K562 (cell line): ENCODE measurements around the gene ZBTB47. TPM values are rescaled to one million over a fixed set of nuclear protein-coding genes. Genes with fewer than 3 reads are reported as not detected.

Experiments
- ATAC-seq: fragments of 200-7000 bp; cut with Tn5 transposase; 3 replicates; pipeline ENCODE4 v1.9.1; 2020; ENCODE audit warnings: moderate library complexity
- BruUV-seq: library from RNA; stranded (reverse); fragments of 400-500 nt; replicated peaks from 2 replicates; lab custom pipeline; 2021; lab: Mats Ljungman, UMichigan
- CTCF ChIA-PET: fragments of 300-600 bp; formaldehyde crosslinking; extraction: SDS; loops from one replicate; lab custom pipeline; 2021; ENCODE audit warnings: low intra/inter-chr PET ratio; lab: Yijun Ruan, JAX
- POLR2A ChIA-PET: fragments of 300-600, 350-650 bp; sonication (Branson Sonifier 250); formaldehyde crosslinking; extraction: SDS; loops from one replicate; lab custom pipeline; 2021; ENCODE audit warnings: antibody characterized with exemption, inconsistent platforms; lab: Yijun Ruan, JAX
- DNase-seq, 4 experiments: peaks; one replicate each; pipeline versions ENCODE4 v3.0.0 to v3.0.0-alpha.2; 2011 to 2018; ENCODE audit warnings: low spot score in 3 of 4, mixed read lengths in 3 of 4; ENCODE audit errors: extremely low read depth in 1 of 4
- FAIRE-seq: peaks from 2 replicates; lab custom pipeline; 2011; peaks lifted over from hg19 to GRCh38; lab: Jason Lieb, UNC
- H2AFZ ChIP-seq: 2 replicates; pipeline ENCODE4 v1.6.0; 2011; ENCODE audit warnings: low read depth, low read length, control low read depth, inconsistent platforms
- H3K27ac ChIP-seq: fragments of 200-600 bp; 3 replicates; pipeline ENCODE4 v1.8.0; 2011; ENCODE audit warnings: low read depth, mild to moderate bottlenecking, control low read depth, inconsistent platforms, low read length, moderate library complexity, mixed read lengths; ENCODE audit errors: extremely low read depth
- H3K27me3 ChIP-seq, 2 experiments: fragments of 300-600 bp in 1 of 2; 2 replicates in 1 of 2; 3 replicates in 1 of 2; pipeline versions ENCODE4 v1.6.0 to v1.8.0; 2011; ENCODE audit warnings: inconsistent platforms in 2 of 2, low read length in 2 of 2, mild to moderate bottlenecking in 1 of 2, mixed read lengths in 1 of 2, moderate library complexity in 1 of 2; ENCODE audit not compliant: control insufficient read depth in 2 of 2, insufficient read depth in 2 of 2
- H3K36me3 ChIP-seq: fragments of 300-600 bp; 3 replicates; pipeline ENCODE4 v1.8.0; 2011; ENCODE audit warnings: mild to moderate bottlenecking, low read length, inconsistent platforms; ENCODE audit not compliant: control insufficient read depth, insufficient read depth
- H3K4me1 ChIP-seq, 2 experiments: fragments of 200-600 bp in 1 of 2; replicated peaks in 1 of 2; 2 replicates in 1 of 2; 3 replicates in 1 of 2; pipeline versions ENCODE4 v1.5.1 to v1.8.0; 2011; ENCODE audit warnings: inconsistent platforms in 2 of 2, low read length in 2 of 2, mild to moderate bottlenecking in 1 of 2, mixed read lengths in 1 of 2, moderate library complexity in 1 of 2; ENCODE audit not compliant: control insufficient read depth in 2 of 2, insufficient read depth in 2 of 2
- H3K4me2 ChIP-seq: 2 replicates; pipeline ENCODE4 v1.6.1; 2011; ENCODE audit warnings: low read length, control low read depth, inconsistent platforms, mixed read lengths; ENCODE audit not compliant: insufficient read depth
- H3K4me3 ChIP-seq: fragments of 200-600 bp; sonication (generic), shearing (Covaris generic); 2 replicates; pipeline ENCODE4 v1.5.1; 2016; ENCODE audit warnings: control low read depth, inconsistent platforms
- H3K79me2 ChIP-seq: fragments of 200-600 bp; 3 replicates; pipeline ENCODE4 v1.8.0; 2011; ENCODE audit warnings: low read length, inconsistent platforms; ENCODE audit not compliant: control insufficient read depth, insufficient read depth
- H3K9ac ChIP-seq, 2 experiments: 2 replicates each; pipeline versions ENCODE4 v1.6.0 to v1.6.1; 2011; ENCODE audit warnings: low read depth in 2 of 2, low read length in 2 of 2, control low read depth in 1 of 2, inconsistent platforms in 1 of 2, mild to moderate bottlenecking in 1 of 2, mixed read lengths in 1 of 2; ENCODE audit not compliant: insufficient read depth in 1 of 2
- H3K9me1 ChIP-seq: one replicate; pipeline ENCODE4 v1.6.0; 2011; ENCODE audit warnings: inconsistent platforms, mild to moderate bottlenecking, low read length, moderate library complexity; ENCODE audit not compliant: control insufficient read depth, insufficient read depth
- H3K9me3 ChIP-seq: replicated peaks from 2 replicates; pipeline ENCODE4 v1.5.1; 2011; ENCODE audit warnings: low read depth, low read length, inconsistent platforms; ENCODE audit not compliant: control insufficient read depth, insufficient read depth
- H4K20me1 ChIP-seq: replicated peaks from 2 replicates; pipeline ENCODE4 v1.6.1; 2011; ENCODE audit warnings: low read length, inconsistent platforms, mixed read lengths; ENCODE audit not compliant: control insufficient read depth, insufficient read depth
- ELF2 ChIP-seq: fragments of 250-450 bp; sonication (Bioruptor Pico); IDR thresholded peaks from 2 replicates; pipeline ENCODE4 v1.5.0; 2021; ENCODE audit warnings: mild to moderate bottlenecking
- KLF1 ChIP-seq: fragments of 450-650 bp; IDR thresholded peaks from 2 replicates; pipeline ENCODE4 v1.6.1; 2016; ENCODE audit warnings: missing genetic modification characterization, missing compliant biosample characterization
- MNT ChIP-seq, 2 experiments: fragments of 450-650 bp; conservative IDR thresholded peaks; 2 replicates each; pipeline ENCODE4 v1.6.1; 2017; ENCODE audit warnings: mild to moderate bottlenecking in 2 of 2, moderate library complexity in 2 of 2
- NR4A1 ChIP-seq, 2 experiments: fragments of 250-450 bp in 1 of 2; fragments of 450-650 bp in 1 of 2; sonication (Bioruptor Pico) in 1 of 2; IDR thresholded peaks; 2 replicates each; pipeline versions ENCODE4 v1.4.0 to v1.6.1; 2016 to 2020; ENCODE audit warnings: mild to moderate bottlenecking in 2 of 2, missing compliant biosample characterization in 1 of 2, missing genetic modification characterization in 1 of 2, moderate library complexity in 1 of 2
- SIRT6 ChIP-seq: IDR thresholded peaks from one replicate; pipeline ENCODE4 v1.6.1; 2012; ENCODE audit warnings: low read depth, mild to moderate bottlenecking, control low read depth, inconsistent platforms, low read length, moderate library complexity
- WGBS: fragments of 100-300 bp; shearing (Covaris generic); methylation state at CpG from one replicate; pipeline ENCODE4 v1.1.6; 2016; ENCODE audit warnings: low coverage, mixed read lengths; ENCODE audit not compliant: insufficient coverage; ENCODE audit errors: missing lambda C conversion rate; 5-methylcytosine and 5-hydroxymethylcytosine counted together
- in situ Hi-C: fragments of 300-500 bp; cut with MboI; formaldehyde crosslinking; loops from 4 replicates; pipeline ENCODE4 v1.15.0; 2018; ENCODE audit warnings: inconsistent platforms, mixed read lengths
- intact Hi-C: fragments of 100-400 bp; cut with micrococcal nuclease; formaldehyde crosslinking; loops from 2 replicates; pipeline ENCODE4 v1.14.2; 2022
- polyA plus RNA-seq, 8 experiments: library from polyadenylated mRNA; depleted of rRNA in 4 of 8; stranded (reverse) in 5 of 8; unstranded in 3 of 8; fragments of >200 nt; fragmentation: Nextera tagmentation in 2 of 8; fragmentation: Illumina TruSeq in 1 of 8; extraction: Ambion mirVana in 2 of 8; extraction: Trizol in 1 of 8; gene quantifications; 2 replicates each; pipeline versions ENCODE4 v1.2.1 to v1.2.3, GENCODE V29; 2011 to 2014; ENCODE audit warnings: inconsistent platforms in 1 of 8, missing spikeins in 1 of 8
- total RNA-seq, 7 experiments: library from RNA; depleted of rRNA in 6 of 7; stranded (reverse); fragments of >200 nt in 6 of 7; fragmentation: Illumina TruSeq in 2 of 7; extraction: Trizol in 2 of 7; gene quantifications; 2 replicates each; pipeline versions ENCODE4 v1.2.1 to v1.2.3, GENCODE V29; 2011 to 2021; ENCODE audit warnings: low replicate concordance in 1 of 7

Gene ZBTB47
- total and polyA plus RNA-seq, 9 of the 15 experiments (the other 6 are each of a cell fraction or from before 2014, with no cell fraction given), result 0.11 to 4.6 (median 1.7) TPM; not detected in 1

GRCh38 chr3:42692667-42693529, 39.4 kb downstream of the ZBTB47 start:
- Histone ChIP-seq H2AFZ (no peak overlapping the region), H3K79me2 (no peaks in the 10 kb centered on the region), H3K9me3 (no peaks in the 10 kb centered on the region), H3K36me3 (no peaks in the 10 kb centered on the region), H3K27ac (no peak overlapping the region), H4K20me1 (peaks cover 19% of the 10 kb centered on the region), H3K9ac (no peak overlapping the region), H3K9me1 (no peaks in the 10 kb centered on the region), H3K4me1 (peaks cover 0 to 13% of the 10 kb centered on the region in 2 experiments; a peak in 2 of 5 replicates), H3K4me3 (no peak overlapping the region), H3K27me3 (peaks cover 17 to 68% of the 10 kb centered on the region in 2 experiments), H3K4me2 (no peak overlapping the region)
- intact Hi-C loops, result no loop called here
- ChIA-PET POLR2A (interaction anchor here (0.6 kb wide), 1 partner anchor 1649 kb away, joined by 5 read pairs; no protein-coding TSS in a partner anchor), CTCF (no interaction called here)
- WGBS, result 1% methylated on average over 17 of the region's 17 CpGs
- FAIRE-seq (no peak), ATAC-seq (no peak), DNase-seq (no peak)
- in situ Hi-C loops, result no loop called here
- BruUV-seq, result no TSS peak
- TF ChIP-seq SIRT6 (no peak), MNT (conservative IDR thresholded peaks at IDR 0.05) (no peak), ELF2 (no peak), NR4A1 (CRISPR knock-in tag; IDR thresholded peaks at IDR 0.05) (no peak), NR4A1 (tag; IDR thresholded peaks at IDR 0.05) (no peak), KLF1 (tag) (no peak)
